ENCODE data around the gene FGF12.

The FGF12 gene

GRCh38 chr3:192352142-192352541 is 375.2 kb downstream of the FGF12 start:
- H4K8ac ChIP-seq (ENCODE audit: low read depth, low read length): no peak overlapping the region

GRCh38 chr3:192351441-192351840 is 375.9 kb downstream of the FGF12 start:
- WGBS (ENCODE audit: extremely low coverage, insufficient coverage, insufficient read length): no CpG with 5 or more reads among the region's 3 CpGs
- Histone ChIP-seq H2AFZ (ENCODE audit: insufficient read depth, low read length, poor library complexity) (no peak overlapping the region), H4K12ac (ENCODE audit: low read depth, low read length) (no peak overlapping the region)

More at GRCh38 chr3:192352142-192352541, 375.2 kb downstream of the FGF12 start:
- no peaks in the 10 kb centered on the region for H3K79me2 ChIP-seq (ENCODE audit: control insufficient read depth, insufficient read depth, low read length, poor library complexity)
- H2BK5ac ChIP-seq (ENCODE audit: low read depth, low read length, poor library complexity): no peak overlapping the region
- H3K36me3 ChIP-seq (ENCODE audit: control insufficient read depth in 1 of 2, insufficient read depth in 2 of 2, low read length in 2 of 2): no peaks in the 10 kb centered on the region
- no peak overlapping the region for H2AK5ac ChIP-seq (ENCODE audit: low read length)
- no peak overlapping the region for H3K23ac ChIP-seq (ENCODE audit: low read length)
- H3K14ac ChIP-seq (ENCODE audit: low read length): no peak overlapping the region
- H3K4me2 ChIP-seq (ENCODE audit: low read length): no peak overlapping the region
- no peak overlapping the region for H3K4ac ChIP-seq (ENCODE audit: low read depth, low read length)
- no peaks in the 10 kb centered on the region for H3K79me1 ChIP-seq (ENCODE audit: low read length)
- no peak for DNase-seq
- H2BK12ac ChIP-seq (ENCODE audit: low read length): no peak overlapping the region
- H3K9me3 ChIP-seq (ENCODE audit: insufficient read depth, low read depth, low read length): no peaks in the 10 kb centered on the region
- no peaks in the 10 kb centered on the region for H3K27me3 ChIP-seq (ENCODE audit: insufficient read depth, low read length)
- H3K4me3 ChIP-seq (ENCODE audit: low read depth, low read length): no peak overlapping the region
- H4K91ac ChIP-seq (ENCODE audit: low read depth, low read length): no peak overlapping the region
- peaks cover 0 to 2% of the 10 kb centered on the region in 2 experiments for H3K4me1 ChIP-seq (ENCODE audit: control insufficient read depth in 1 of 2, insufficient read depth in 2 of 2, low read length in 2 of 2)
- no peak overlapping the region for H3K9ac ChIP-seq (ENCODE audit: low read length)
- H3K18ac ChIP-seq (ENCODE audit: low read length): no peak overlapping the region
- no peak overlapping the region for H3K27ac ChIP-seq (ENCODE audit: low read depth, low read length)
- H2BK120ac ChIP-seq (ENCODE audit: insufficient read depth, low read length, poor library complexity): no peak overlapping the region
- no peak overlapping the region for H4K12ac ChIP-seq (ENCODE audit: low read depth, low read length)
- H2AFZ ChIP-seq (ENCODE audit: insufficient read depth, low read length, poor library complexity): no peak overlapping the region

GRCh38 chr3:192340031-192340430 is 387.3 kb downstream of the FGF12 start:
- H3K79me1 ChIP-seq (ENCODE audit: low read length): no peaks in the 10 kb centered on the region
- H3K36me3 ChIP-seq (ENCODE audit: control insufficient read depth in 1 of 2, insufficient read depth in 2 of 2, low read length in 2 of 2): no peaks in the 10 kb centered on the region
- no peak overlapping the region for H4K91ac ChIP-seq (ENCODE audit: low read depth, low read length)
- no peak overlapping the region for H3K27ac ChIP-seq (ENCODE audit: low read depth, low read length)
- H2BK12ac ChIP-seq (ENCODE audit: low read length): no peak overlapping the region
- no peaks in the 10 kb centered on the region for H3K4me1 ChIP-seq (ENCODE audit: control insufficient read depth in 1 of 2, insufficient read depth in 2 of 2, low read length in 2 of 2)
- H3K9ac ChIP-seq (ENCODE audit: low read length): no peak overlapping the region
- H3K14ac ChIP-seq (ENCODE audit: low read length): no peak overlapping the region
- no peak overlapping the region for H2AK5ac ChIP-seq (ENCODE audit: low read length)
- no peaks in the 10 kb centered on the region for H3K27me3 ChIP-seq (ENCODE audit: insufficient read depth, low read length)
- no peak overlapping the region for H3K4me2 ChIP-seq (ENCODE audit: low read length)
- no peak overlapping the region for H3K4ac ChIP-seq (ENCODE audit: low read depth, low read length)
- no peak overlapping the region for H4K8ac ChIP-seq (ENCODE audit: low read depth, low read length)
- no peak overlapping the region for H2BK5ac ChIP-seq (ENCODE audit: low read depth, low read length, poor library complexity)
- no peak overlapping the region for H2BK120ac ChIP-seq (ENCODE audit: insufficient read depth, low read length, poor library complexity)
- H3K18ac ChIP-seq (ENCODE audit: low read length): no peak overlapping the region
- H2AFZ ChIP-seq (ENCODE audit: insufficient read depth, low read length, poor library complexity): no peak overlapping the region
- DNase-seq: no peak
- no CpG with 5 or more reads among the region's 1 CpG for WGBS (ENCODE audit: extremely low coverage, insufficient coverage, insufficient read length)
- no peaks in the 10 kb centered on the region for H3K79me2 ChIP-seq (ENCODE audit: control insufficient read depth, insufficient read depth, low read length, poor library complexity)
- no peak overlapping the region for H3K4me3 ChIP-seq (ENCODE audit: low read depth, low read length)
- H3K23ac ChIP-seq (ENCODE audit: low read length): no peak overlapping the region
- H3K9me3 ChIP-seq (ENCODE audit: insufficient read depth, low read depth, low read length): no peaks in the 10 kb centered on the region
- H4K12ac ChIP-seq (ENCODE audit: low read depth, low read length): no peak overlapping the region

More at GRCh38 chr3:192351441-192351840, 375.9 kb downstream of the FGF12 start:
- Histone ChIP-seq H3K18ac (ENCODE audit: low read length) (no peak overlapping the region), H3K4ac (ENCODE audit: low read depth, low read length) (no peak overlapping the region), H3K14ac (ENCODE audit: low read length) (no peak overlapping the region), H2BK5ac (ENCODE audit: low read depth, low read length, poor library complexity) (no peak overlapping the region), H2BK12ac (ENCODE audit: low read length) (no peak overlapping the region), H3K4me1 (ENCODE audit: control insufficient read depth in 1 of 2, insufficient read depth in 2 of 2, low read length in 2 of 2) (peaks cover 0 to 2% of the 10 kb centered on the region in 2 experiments), H2AK5ac (ENCODE audit: low read length) (no peak overlapping the region), H3K4me2 (ENCODE audit: low read length) (no peak overlapping the region), H4K91ac (ENCODE audit: low read depth, low read length) (no peak overlapping the region), H3K36me3 (ENCODE audit: control insufficient read depth in 1 of 2, insufficient read depth in 2 of 2, low read length in 2 of 2) (no peaks in the 10 kb centered on the region), H3K27me3 (ENCODE audit: insufficient read depth, low read length) (no peaks in the 10 kb centered on the region), H3K79me1 (ENCODE audit: low read length) (no peaks in the 10 kb centered on the region), H3K9me3 (ENCODE audit: insufficient read depth, low read depth, low read length) (no peaks in the 10 kb centered on the region), H4K8ac (ENCODE audit: low read depth, low read length) (no peak overlapping the region), H3K4me3 (ENCODE audit: low read depth, low read length) (no peak overlapping the region), H3K9ac (ENCODE audit: low read length) (no peak overlapping the region), H3K79me2 (ENCODE audit: control insufficient read depth, insufficient read depth, low read length, poor library complexity) (no peaks in the 10 kb centered on the region), H3K23ac (ENCODE audit: low read length) (no peak overlapping the region), H3K27ac (ENCODE audit: low read depth, low read length) (no peak overlapping the region), H2BK120ac (ENCODE audit: insufficient read depth, low read length, poor library complexity) (no peak overlapping the region)
- DNase-seq: no peak

GRCh38 chr3:192339214-192339613 is 388.1 kb downstream of the FGF12 start:
- no peak overlapping the region for H2BK12ac ChIP-seq (ENCODE audit: low read length)
- no peaks in the 10 kb centered on the region for H3K79me1 ChIP-seq (ENCODE audit: low read length)
- H3K27me3 ChIP-seq (ENCODE audit: insufficient read depth, low read length): no peaks in the 10 kb centered on the region
- no peak overlapping the region for H3K14ac ChIP-seq (ENCODE audit: low read length)
- H3K18ac ChIP-seq (ENCODE audit: low read length): no peak overlapping the region
- no peak overlapping the region for H3K4me2 ChIP-seq (ENCODE audit: low read length)
- H4K8ac ChIP-seq (ENCODE audit: low read depth, low read length): no peak overlapping the region
- no peaks in the 10 kb centered on the region for H3K36me3 ChIP-seq (ENCODE audit: control insufficient read depth in 1 of 2, insufficient read depth in 2 of 2, low read length in 2 of 2)
- H3K4me1 ChIP-seq (ENCODE audit: control insufficient read depth in 1 of 2, insufficient read depth in 2 of 2, low read length in 2 of 2): no peaks in the 10 kb centered on the region
- no peak overlapping the region for H4K12ac ChIP-seq (ENCODE audit: low read depth, low read length)
- no peak overlapping the region for H3K23ac ChIP-seq (ENCODE audit: low read length)
- no peak overlapping the region for H3K27ac ChIP-seq (ENCODE audit: low read depth, low read length)
- no peak overlapping the region for H3K4ac ChIP-seq (ENCODE audit: low read depth, low read length)
- no peak overlapping the region for H2AFZ ChIP-seq (ENCODE audit: insufficient read depth, low read length, poor library complexity)
- DNase-seq: no peak
- no peak overlapping the region for H4K91ac ChIP-seq (ENCODE audit: low read depth, low read length)
- H3K9ac ChIP-seq (ENCODE audit: low read length): no peak overlapping the region
- WGBS (ENCODE audit: extremely low coverage, insufficient coverage, insufficient read length): no CpG with 5 or more reads among the region's 2 CpGs
- H2BK120ac ChIP-seq (ENCODE audit: insufficient read depth, low read length, poor library complexity): no peak overlapping the region
- H2AK5ac ChIP-seq (ENCODE audit: low read length): no peak overlapping the region
- H3K4me3 ChIP-seq (ENCODE audit: low read depth, low read length): no peak overlapping the region
- H3K9me3 ChIP-seq (ENCODE audit: insufficient read depth, low read depth, low read length): no peaks in the 10 kb centered on the region
- no peaks in the 10 kb centered on the region for H3K79me2 ChIP-seq (ENCODE audit: control insufficient read depth, insufficient read depth, low read length, poor library complexity)
- H2BK5ac ChIP-seq (ENCODE audit: low read depth, low read length, poor library complexity): no peak overlapping the region
